ENCODE data around the gene RABGAP1L. TPM values are rescaled to one million over a fixed set of nuclear protein-coding genes. Genes with fewer than 3 reads are reported as not detected.

RABGAP1L gene
- total RNA-seq, 1 donor from 2014 or later, result 30.3 TPM

- H3K4me1 ChIP-seq (ENCODE audit: control insufficient read depth in 3 of 3, insufficient read depth in 3 of 3, low read length in 3 of 3), result peaks cover 5 to 14% (median 7%) of the 10 kb centered on the region in 3 donors
- H3K27me3 ChIP-seq (ENCODE audit: control insufficient read depth in 3 of 3, insufficient read depth in 3 of 3, low read length in 3 of 3), result no peaks in the 10 kb centered on the region
- no peak overlapping the region for H3K4me3 ChIP-seq (ENCODE audit: low read length in 3 of 3)
- H3K36me3 ChIP-seq (ENCODE audit: control insufficient read depth in 3 of 3, insufficient read depth in 3 of 3, low read length in 3 of 3), result peaks cover 0 to 3% (median 0%) of the 10 kb centered on the region in 3 donors
- peak overlapping the region; percentile 33 for H3K27ac ChIP-seq (ENCODE audit: low read depth, low read length)
- H3K9me3 ChIP-seq (ENCODE audit: control insufficient read depth in 3 of 3, low read length in 3 of 3), result no peaks in the 10 kb centered on the region
- H3K9ac ChIP-seq (ENCODE audit: low read depth in 1 of 3, low read length in 3 of 3), result no peak overlapping the region
Measured at GRCh38 chr1:174967845-174968705, 808.8 kb downstream of the RABGAP1L start.

DNA sequence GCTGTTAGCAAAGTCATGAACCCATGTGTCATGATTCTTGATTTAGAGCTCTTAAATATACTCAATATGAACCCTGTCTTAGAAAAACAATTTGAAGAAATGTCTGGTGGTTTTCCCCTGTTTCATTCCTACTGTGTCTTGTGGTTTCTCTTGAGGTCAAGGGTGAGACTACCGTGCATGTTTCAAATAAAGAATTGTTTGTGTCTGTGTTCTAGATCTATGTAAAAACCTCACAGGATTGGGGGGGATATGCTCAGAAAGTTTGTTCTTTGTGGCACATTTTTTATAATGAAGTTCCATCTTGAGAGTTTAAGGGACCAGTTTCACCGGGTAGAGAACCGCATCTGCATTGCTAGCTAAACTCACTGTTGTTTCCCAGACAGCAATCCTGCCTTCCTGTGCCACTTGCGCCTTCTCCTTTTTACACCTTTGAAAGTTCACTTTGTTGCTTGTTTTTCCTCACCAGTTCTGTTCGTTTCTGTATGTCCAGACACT is 809.5 kb downstream of the RABGAP1L start:
- Histone ChIP-seq H3K27me3 (ENCODE audit: control insufficient read depth in 3 of 3, insufficient read depth in 3 of 3, low read length in 3 of 3) (no peaks in the 10 kb centered on the region), H3K27ac (ENCODE audit: low read depth, low read length) (peak overlapping the region; percentile 17), H3K9ac (ENCODE audit: low read depth in 1 of 3, low read length in 3 of 3) (no peak overlapping the region), H3K9me3 (ENCODE audit: control insufficient read depth in 3 of 3, low read length in 3 of 3) (no peaks in the 10 kb centered on the region), H3K4me1 (ENCODE audit: control insufficient read depth in 3 of 3, insufficient read depth in 3 of 3, low read length in 3 of 3) (peaks cover under 1 to 14% (median 6%) of the 10 kb centered on the region in 3 donors), H3K4me3 (ENCODE audit: low read length in 3 of 3) (no peak overlapping the region), H3K36me3 (ENCODE audit: control insufficient read depth in 3 of 3, insufficient read depth in 3 of 3, low read length in 3 of 3) (peaks cover 0 to 3% (median 0%) of the 10 kb centered on the region in 3 donors)

- Histone ChIP-seq H3K27ac (ENCODE audit: low read depth, low read length) (no peak overlapping the region), H3K4me1 (ENCODE audit: control insufficient read depth in 3 of 3, insufficient read depth in 3 of 3, low read length in 3 of 3) (peaks cover 3 to 12% (median 5%) of the 10 kb centered on the region in 3 donors), H3K36me3 (ENCODE audit: control insufficient read depth in 3 of 3, insufficient read depth in 3 of 3, low read length in 3 of 3) (peaks cover 0 to 3% (median 0%) of the 10 kb centered on the region in 3 donors), H3K9ac (ENCODE audit: low read depth in 1 of 3, low read length in 3 of 3) (no peak overlapping the region), H3K27me3 (ENCODE audit: control insufficient read depth in 3 of 3, insufficient read depth in 3 of 3, low read length in 3 of 3) (no peaks in the 10 kb centered on the region), H3K4me3 (ENCODE audit: low read length in 3 of 3) (no peak overlapping the region), H3K9me3 (ENCODE audit: control insufficient read depth in 3 of 3, low read length in 3 of 3) (no peaks in the 10 kb centered on the region)
Measured at GRCh38 chr1:174969977-174970376, 810.7 kb downstream of the RABGAP1L start.

DNA sequence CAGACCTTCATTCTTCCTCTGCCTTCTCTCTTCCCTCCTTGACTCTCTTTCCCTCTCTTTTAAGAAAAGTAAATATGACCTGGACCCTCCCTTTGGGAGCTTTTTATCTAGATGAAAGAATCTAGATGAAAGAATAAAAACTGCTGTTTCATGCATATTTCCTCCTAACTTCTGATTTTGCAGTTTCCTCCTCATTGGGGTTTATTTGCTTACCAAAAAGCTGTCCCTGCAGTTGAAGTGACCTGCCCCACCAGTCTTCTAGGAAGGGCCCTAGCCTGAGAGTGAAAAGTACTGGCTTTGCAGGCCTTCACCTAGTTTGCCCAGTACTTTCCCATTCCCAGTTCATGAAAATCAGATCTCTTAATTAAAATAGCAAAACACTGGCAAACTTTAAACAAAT is 812.1 kb downstream of the RABGAP1L start:
- Histone ChIP-seq H3K9ac (ENCODE audit: low read depth in 1 of 3, low read length in 3 of 3) (no peak overlapping the region), H3K27ac (ENCODE audit: low read depth, low read length) (no peak overlapping the region), H3K4me3 (ENCODE audit: low read length in 3 of 3) (no peak overlapping the region), H3K9me3 (ENCODE audit: control insufficient read depth in 3 of 3, low read length in 3 of 3) (no peaks in the 10 kb centered on the region), H3K36me3 (ENCODE audit: control insufficient read depth in 3 of 3, insufficient read depth in 3 of 3, low read length in 3 of 3) (peaks cover 0 to 3% (median 0%) of the 10 kb centered on the region in 3 donors), H3K4me1 (ENCODE audit: control insufficient read depth in 3 of 3, insufficient read depth in 3 of 3, low read length in 3 of 3) (peaks cover 0 to 3% (median 0%) of the 10 kb centered on the region in 3 donors), H3K27me3 (ENCODE audit: control insufficient read depth in 3 of 3, insufficient read depth in 3 of 3, low read length in 3 of 3) (no peaks in the 10 kb centered on the region)

DNA sequence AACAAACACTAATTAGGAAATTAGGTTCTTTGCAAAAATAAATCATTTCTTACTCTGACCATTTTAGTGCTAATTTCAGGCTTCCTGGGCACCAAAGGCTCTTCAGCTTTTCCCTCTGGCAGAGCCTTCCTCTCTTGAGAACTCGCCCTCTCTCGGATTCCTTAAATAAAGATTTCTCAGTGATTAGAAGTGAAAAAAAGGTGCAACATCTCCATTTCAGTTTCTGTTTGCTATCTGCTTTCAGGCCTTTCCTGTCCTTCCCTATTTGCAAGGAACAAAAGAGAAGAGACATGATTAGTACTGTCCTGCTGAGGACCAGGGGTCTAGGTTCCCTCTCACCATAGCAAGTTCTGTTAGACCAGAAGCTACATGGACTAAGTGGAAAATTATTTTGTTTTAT is 812.6 kb downstream of the RABGAP1L start:
- Histone ChIP-seq H3K27ac (ENCODE audit: low read depth, low read length) (no peak overlapping the region), H3K9ac (ENCODE audit: low read depth in 1 of 3, low read length in 3 of 3) (no peak overlapping the region), H3K4me3 (ENCODE audit: low read length in 3 of 3) (no peak overlapping the region), H3K4me1 (ENCODE audit: control insufficient read depth in 3 of 3, insufficient read depth in 3 of 3, low read length in 3 of 3) (peaks cover 0 to 3% (median 0%) of the 10 kb centered on the region in 3 donors), H3K27me3 (ENCODE audit: control insufficient read depth in 3 of 3, insufficient read depth in 3 of 3, low read length in 3 of 3) (no peaks in the 10 kb centered on the region), H3K9me3 (ENCODE audit: control insufficient read depth in 3 of 3, low read length in 3 of 3) (no peaks in the 10 kb centered on the region), H3K36me3 (ENCODE audit: control insufficient read depth in 3 of 3, insufficient read depth in 3 of 3, low read length in 3 of 3) (peaks cover 0 to 3% (median 0%) of the 10 kb centered on the region in 3 donors)

- Histone ChIP-seq H3K36me3 (ENCODE audit: control insufficient read depth in 3 of 3, insufficient read depth in 3 of 3, low read length in 3 of 3) (peaks cover under 1 to 4% (median 3%) of the 10 kb centered on the region in 3 donors), H3K9me3 (ENCODE audit: control insufficient read depth in 3 of 3, low read length in 3 of 3) (no peaks in the 10 kb centered on the region), H3K4me1 (ENCODE audit: control insufficient read depth in 3 of 3, insufficient read depth in 3 of 3, low read length in 3 of 3) (peaks cover 0 to 3% (median 0%) of the 10 kb centered on the region in 3 donors), H3K27ac (ENCODE audit: low read depth, low read length) (no peak overlapping the region), H3K9ac (ENCODE audit: low read depth in 1 of 3, low read length in 3 of 3) (no peak overlapping the region), H3K4me3 (ENCODE audit: low read length in 3 of 3) (no peak overlapping the region), H3K27me3 (ENCODE audit: control insufficient read depth in 3 of 3, insufficient read depth in 3 of 3, low read length in 3 of 3) (no peaks in the 10 kb centered on the region)
Measured at GRCh38 chr1:174974711-174975119, 815.4 kb downstream of the RABGAP1L start.

- Histone ChIP-seq H3K27ac (ENCODE audit: low read depth, low read length) (no peak overlapping the region), H3K4me1 (ENCODE audit: control insufficient read depth in 3 of 3, insufficient read depth in 3 of 3, low read length in 3 of 3) (peaks cover 0 to 3% (median 0%) of the 10 kb centered on the region in 3 donors), H3K4me3 (ENCODE audit: low read length in 3 of 3) (no peak overlapping the region), H3K27me3 (ENCODE audit: control insufficient read depth in 3 of 3, insufficient read depth in 3 of 3, low read length in 3 of 3) (no peaks in the 10 kb centered on the region), H3K36me3 (ENCODE audit: control insufficient read depth in 3 of 3, insufficient read depth in 3 of 3, low read length in 3 of 3) (peaks cover 0 to 4% (median 3%) of the 10 kb centered on the region in 3 donors), H3K9me3 (ENCODE audit: control insufficient read depth in 3 of 3, low read length in 3 of 3) (no peaks in the 10 kb centered on the region), H3K9ac (ENCODE audit: low read depth in 1 of 3, low read length in 3 of 3) (no peak overlapping the region)
Measured at GRCh38 chr1:174975764-174976163, 816.4 kb downstream of the RABGAP1L start.

- no peaks in the 10 kb centered on the region for H3K27me3 ChIP-seq (ENCODE audit: control insufficient read depth in 3 of 3, insufficient read depth in 3 of 3, low read length in 3 of 3)
- no peak overlapping the region for H3K9ac ChIP-seq (ENCODE audit: low read depth in 1 of 3, low read length in 3 of 3)
- H3K36me3 ChIP-seq (ENCODE audit: control insufficient read depth in 3 of 3, insufficient read depth in 3 of 3, low read length in 3 of 3), result peaks cover 0 to 4% (median 3%) of the 10 kb centered on the region in 3 donors
- no peaks in the 10 kb centered on the region for H3K9me3 ChIP-seq (ENCODE audit: control insufficient read depth in 3 of 3, low read length in 3 of 3)
- no peak overlapping the region for H3K4me3 ChIP-seq (ENCODE audit: low read length in 3 of 3)
- no peak overlapping the region for H3K27ac ChIP-seq (ENCODE audit: low read depth, low read length)
- peaks cover 0 to 3% (median 0%) of the 10 kb centered on the region in 3 donors for H3K4me1 ChIP-seq (ENCODE audit: control insufficient read depth in 3 of 3, insufficient read depth in 3 of 3, low read length in 3 of 3)
Measured at GRCh38 chr1:174976436-174977108, 817.3 kb downstream of the RABGAP1L start.

DNA sequence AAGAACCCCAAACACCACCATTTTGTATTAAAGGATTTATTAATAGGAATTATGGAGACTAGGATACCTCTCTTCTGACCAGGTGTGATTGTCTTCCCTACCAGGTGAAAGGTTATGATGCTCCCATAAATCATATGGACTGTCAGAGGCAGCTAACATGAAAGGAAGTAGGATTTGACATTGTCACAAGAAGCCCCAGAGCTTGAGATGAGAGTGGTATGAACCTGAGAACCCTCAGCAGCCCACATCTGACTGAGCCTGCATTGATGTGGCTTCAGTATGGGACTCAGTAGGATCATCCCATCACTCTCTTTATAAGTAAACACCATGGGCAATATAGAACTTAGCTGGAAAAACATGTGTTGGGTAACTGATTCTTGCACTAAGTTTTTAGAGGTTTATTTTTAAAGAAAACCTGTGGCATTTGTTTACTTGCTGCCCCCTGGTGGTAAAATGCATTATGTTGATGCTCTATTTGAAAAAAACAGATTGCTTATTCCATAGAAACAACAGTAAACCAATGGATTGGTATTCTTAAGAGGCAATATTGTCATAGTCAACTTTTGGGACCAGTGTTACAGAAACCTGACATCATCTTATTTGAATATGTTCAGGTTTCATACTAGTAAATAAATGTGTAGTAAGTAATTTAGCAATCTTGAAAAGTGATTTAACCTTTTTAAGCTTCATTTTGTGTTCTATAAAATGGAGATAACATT is 823.8 kb downstream of the RABGAP1L start:
- Histone ChIP-seq H3K4me3 (ENCODE audit: low read length in 3 of 3) (no peak overlapping the region), H3K4me1 (ENCODE audit: control insufficient read depth in 3 of 3, insufficient read depth in 3 of 3, low read length in 3 of 3) (no peaks in the 10 kb centered on the region), H3K9me3 (ENCODE audit: control insufficient read depth in 3 of 3, low read length in 3 of 3) (no peaks in the 10 kb centered on the region), H3K27ac (ENCODE audit: low read depth, low read length) (no peak overlapping the region), H3K9ac (ENCODE audit: low read depth in 1 of 3, low read length in 3 of 3) (no peak overlapping the region), H3K27me3 (ENCODE audit: control insufficient read depth in 3 of 3, insufficient read depth in 3 of 3, low read length in 3 of 3) (no peaks in the 10 kb centered on the region), H3K36me3 (ENCODE audit: control insufficient read depth in 3 of 3, insufficient read depth in 3 of 3, low read length in 3 of 3) (peaks cover 0 to 4% (median 3%) of the 10 kb centered on the region in 3 donors)

Data from skeletal muscle tissue (tissue), 4 donors.